Natural killer cell (primary cell): ENCODE data around the gene SCGB1A1. TPM values are rescaled to one million over a fixed set of nuclear protein-coding genes. Genes with fewer than 3 reads are reported as not detected.
A peak's percentile ranks its signal among the peaks of the same experiment; 100 is the strongest.

Experiments
- ATAC-seq, 3 donors: fragments of 150-1000 bp in 2 of 3; fragments of 200-7000 bp in 1 of 3; cut with Tn5 transposase; 1 replicate in 1 of 3; 2 replicates in 2 of 3; pipeline ENCODE4 v1.10.0; 2021; ENCODE audit warnings: mild to moderate bottlenecking in 2 of 3, moderate library complexity in 2 of 3
- DNase-seq, 2 donors: peaks; one replicate each; pipeline versions ENCODE4 v3.0.0 to v3.0.0-alpha.2; 2013 to 2021; ENCODE audit warnings: mixed read lengths in 1 of 2
- H3K27ac ChIP-seq: one replicate; pipeline ENCODE4 v1.5.1; 2013; ENCODE audit warnings: mild to moderate bottlenecking, low read length
- H3K27me3 ChIP-seq: one replicate; pipeline ENCODE4 v1.6.1; 2013; ENCODE audit warnings: low read length; ENCODE audit not compliant: control insufficient read depth, insufficient read depth
- H3K36me3 ChIP-seq: one replicate; pipeline ENCODE4 v1.6.1; 2013; ENCODE audit warnings: low read length; ENCODE audit not compliant: control insufficient read depth, insufficient read depth
- H3K4me1 ChIP-seq: one replicate; pipeline ENCODE4 v1.6.1; 2013; ENCODE audit warnings: low read length; ENCODE audit not compliant: control insufficient read depth, insufficient read depth
- H3K4me3 ChIP-seq: one replicate; pipeline ENCODE4 v1.5.1; 2013; ENCODE audit warnings: low read length
- H3K9me3 ChIP-seq: one replicate; pipeline ENCODE4 v1.6.1; 2013; ENCODE audit warnings: low read length; ENCODE audit not compliant: control insufficient read depth, insufficient read depth
- H3K27ac Mint-ChIP-seq, 2 donors: one replicate each; pipeline ENCODE4 v1.8.0; 2022; ENCODE audit warnings: mild to moderate bottlenecking in 2 of 2, mixed read lengths in 2 of 2, moderate library complexity in 1 of 2
- H3K27me3 Mint-ChIP-seq, 2 donors: one replicate each; pipeline ENCODE4 v1.8.0; 2022; ENCODE audit warnings: low read depth in 2 of 2, mixed read lengths in 2 of 2
- H3K36me3 Mint-ChIP-seq: one replicate; pipeline ENCODE4 v1.8.0; 2022; ENCODE audit warnings: mixed read lengths
- H3K4me1 Mint-ChIP-seq, 2 donors: one replicate each; pipeline ENCODE4 v1.8.0; 2022; ENCODE audit warnings: mixed read lengths in 2 of 2
- H3K4me3 Mint-ChIP-seq: one replicate; pipeline ENCODE4 v1.8.0; 2022; ENCODE audit warnings: mild to moderate bottlenecking, moderate library complexity, mixed read lengths
- H3K9me3 Mint-ChIP-seq, 2 donors: one replicate each; pipeline ENCODE4 v1.8.0; 2022; ENCODE audit warnings: mixed read lengths in 2 of 2
- WGBS: methylation state at CpG from one replicate; pipeline ENCODE4 v1.1.7; 2013; ENCODE audit warnings: missing lambda C conversion rate; ENCODE audit not compliant: insufficient coverage; 5-methylcytosine and 5-hydroxymethylcytosine counted together
- intact Hi-C: fragments of 100-400 bp; cut with micrococcal nuclease; formaldehyde crosslinking; loops from one replicate; pipeline ENCODE4 v1.14.2; 2022
- total RNA-seq, 4 donors: library from RNA; stranded (reverse); fragments of 120-200 nt in 1 of 4; gene quantifications; one replicate each; pipeline versions ENCODE4 v1.2.3 to v1.2.4, GENCODE V29; 2013 to 2022
- TF ChIP-seq, protein P1 (sequence below): fragments of 200-600 bp; IDR thresholded peaks from one replicate; pipeline ENCODE4 v1.8.0; 2022; ENCODE audit warnings: antibody characterized with exemption

Gene SCGB1A1
- total RNA-seq, 3 donors from 2014 or later (not counting 1 experiment from before 2014, with no cell fraction given) = not detected

DNA sequence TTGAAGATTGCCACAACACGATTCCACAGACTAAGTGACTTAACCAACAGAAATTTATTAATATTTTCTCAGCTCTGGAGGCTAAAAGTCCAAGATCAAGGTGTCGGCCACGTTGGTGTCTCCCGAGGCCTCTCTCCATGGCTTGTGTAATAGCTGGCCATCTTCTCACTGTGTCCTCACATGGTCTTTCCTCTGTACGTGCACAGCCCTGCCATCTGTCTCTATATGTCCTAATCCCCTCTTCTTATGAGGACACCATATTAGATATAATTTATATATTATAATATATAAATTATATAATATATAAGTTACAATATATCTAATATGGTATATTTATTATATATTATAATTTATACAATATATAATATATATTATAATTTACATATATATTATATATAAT, 25.1 kb upstream of the SCGB1A1 start:
- no peaks in the 10 kb centered on the region for H3K36me3 ChIP-seq
- no peaks in the 10 kb centered on the region for H3K27me3 Mint-ChIP-seq
- H3K9me3 ChIP-seq = no peaks in the 10 kb centered on the region
- H3K4me3 Mint-ChIP-seq = no peak overlapping the region
- DNase-seq (no peak), ATAC-seq (no peak)
- H3K27me3 ChIP-seq = no peaks in the 10 kb centered on the region
- H3K27ac Mint-ChIP-seq = no peak overlapping the region
- no peaks in the 10 kb centered on the region for H3K36me3 Mint-ChIP-seq
- peaks cover 3% of the 10 kb centered on the region for H3K4me1 ChIP-seq
- no peak overlapping the region for H3K4me3 ChIP-seq
- 88% methylated on average over 4 of the region's 5 CpGs for WGBS
- TF ChIP-seq, protein P1, sequence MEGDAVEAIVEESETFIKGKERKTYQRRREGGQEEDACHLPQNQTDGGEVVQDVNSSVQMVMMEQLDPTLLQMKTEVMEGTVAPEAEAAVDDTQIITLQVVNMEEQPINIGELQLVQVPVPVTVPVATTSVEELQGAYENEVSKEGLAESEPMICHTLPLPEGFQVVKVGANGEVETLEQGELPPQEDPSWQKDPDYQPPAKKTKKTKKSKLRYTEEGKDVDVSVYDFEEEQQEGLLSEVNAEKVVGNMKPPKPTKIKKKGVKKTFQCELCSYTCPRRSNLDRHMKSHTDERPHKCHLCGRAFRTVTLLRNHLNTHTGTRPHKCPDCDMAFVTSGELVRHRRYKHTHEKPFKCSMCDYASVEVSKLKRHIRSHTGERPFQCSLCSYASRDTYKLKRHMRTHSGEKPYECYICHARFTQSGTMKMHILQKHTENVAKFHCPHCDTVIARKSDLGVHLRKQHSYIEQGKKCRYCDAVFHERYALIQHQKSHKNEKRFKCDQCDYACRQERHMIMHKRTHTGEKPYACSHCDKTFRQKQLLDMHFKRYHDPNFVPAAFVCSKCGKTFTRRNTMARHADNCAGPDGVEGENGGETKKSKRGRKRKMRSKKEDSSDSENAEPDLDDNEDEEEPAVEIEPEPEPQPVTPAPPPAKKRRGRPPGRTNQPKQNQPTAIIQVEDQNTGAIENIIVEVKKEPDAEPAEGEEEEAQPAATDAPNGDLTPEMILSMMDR = no peak
- intact Hi-C loops = loop anchor here (1.0 to 10.0 kb wide), 3 partner anchors 13 to 471 kb away; no protein-coding TSS in a partner anchor
- no peaks in the 10 kb centered on the region for H3K9me3 Mint-ChIP-seq
- peaks cover 5 to 6% of the 10 kb centered on the region in 2 donors for H3K4me1 Mint-ChIP-seq
- no peak overlapping the region for H3K27ac ChIP-seq

DNA sequence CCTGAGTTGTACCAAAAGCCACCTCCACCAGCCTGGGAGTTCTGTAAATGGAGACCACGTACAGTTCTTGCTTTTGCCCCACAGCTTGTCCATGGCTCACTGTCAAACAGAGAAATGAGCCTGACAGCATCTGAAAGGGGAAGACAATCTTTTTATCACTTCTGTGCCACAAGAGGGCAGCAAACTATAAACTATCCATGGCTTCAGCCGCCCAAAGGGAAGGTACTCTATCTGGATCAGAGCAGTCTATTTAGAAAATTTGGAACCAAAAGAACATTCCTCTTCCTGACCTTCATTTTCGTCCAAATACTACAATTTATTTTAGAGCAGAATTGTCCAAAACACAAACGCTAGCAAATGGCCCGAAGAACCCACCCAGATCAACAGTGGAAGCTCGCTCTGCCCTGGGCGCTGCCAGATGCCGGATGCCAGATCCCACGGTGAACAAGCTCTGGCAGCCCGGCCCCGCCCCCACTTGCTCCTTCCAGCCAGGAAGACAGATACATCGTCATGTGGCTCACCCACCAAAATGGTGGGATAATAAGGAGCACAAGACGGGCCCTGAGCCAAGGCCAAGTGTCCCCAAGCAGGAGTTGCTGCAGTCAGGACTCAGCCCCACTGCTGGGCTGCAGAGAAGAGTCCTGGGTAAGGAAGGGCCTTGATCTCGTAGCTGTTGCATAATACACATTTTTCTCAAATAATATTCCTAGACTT, 23.9 kb upstream of the SCGB1A1 start:
- Histone ChIP-seq H3K36me3 (no peaks in the 10 kb centered on the region), H3K4me3 (no peak overlapping the region), H3K27ac (no peak overlapping the region), H3K27me3 (no peaks in the 10 kb centered on the region), H3K4me1 (peaks cover 9% of the 10 kb centered on the region), H3K9me3 (no peaks in the 10 kb centered on the region)
- TF ChIP-seq, protein P1 = peak; percentile 81
- intact Hi-C loops = loop anchor here (1.0 to 10.0 kb wide), 3 partner anchors 14 to 470 kb away; no protein-coding TSS in a partner anchor
- ATAC-seq (peak; percentile 70 to 86 (median 86)), DNase-seq (peak in 1 of 2 donors; percentile 85)
- Mint-ChIP-seq H3K36me3 (no peaks in the 10 kb centered on the region), H3K27ac (no peak overlapping the region), H3K4me1 (peaks cover 5 to 13% of the 10 kb centered on the region in 2 donors), H3K9me3 (no peaks in the 10 kb centered on the region), H3K27me3 (no peaks in the 10 kb centered on the region), H3K4me3 (no peak overlapping the region)
- WGBS = 51% methylated on average over 13 of the region's 14 CpGs

DNA sequence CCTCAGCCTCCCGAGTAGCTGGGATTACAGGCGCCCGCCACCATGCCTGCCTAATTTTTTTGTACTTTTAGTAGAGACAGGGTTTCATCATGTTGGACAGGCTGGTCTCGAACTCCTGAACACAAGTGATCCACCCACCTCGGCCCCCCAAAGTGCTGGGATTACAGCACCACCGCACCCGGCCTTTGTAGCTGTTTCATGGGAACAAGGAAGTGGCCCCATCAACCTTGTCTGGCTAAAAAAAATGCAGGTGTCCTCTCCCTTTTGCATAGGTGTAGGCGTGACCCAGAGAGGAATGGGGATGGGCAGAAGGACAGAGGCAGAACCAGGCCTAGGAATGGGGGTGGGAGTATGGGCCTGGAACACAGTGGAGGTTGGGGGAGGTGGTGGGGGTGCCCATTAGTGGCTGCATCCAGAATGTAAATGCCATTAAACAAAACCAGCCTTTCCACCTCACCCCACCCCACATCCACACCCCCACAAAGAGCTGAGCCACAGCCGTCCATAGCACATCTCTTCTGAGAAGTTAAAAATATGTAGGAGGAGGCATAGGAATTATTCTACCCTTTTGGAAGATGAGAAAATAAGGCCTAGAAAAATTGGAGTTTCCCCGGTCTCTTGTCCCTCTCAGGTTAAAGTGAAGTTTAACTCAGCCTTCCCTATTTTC, 22.8 kb upstream of the SCGB1A1 start:
- H3K4me1 ChIP-seq = peaks cover 9% of the 10 kb centered on the region
- no peaks in the 10 kb centered on the region for H3K36me3 ChIP-seq
- intact Hi-C loops = loop anchor here (2.0 to 10.0 kb wide), 2 partner anchors 15 to 469 kb away; no protein-coding TSS in a partner anchor
- no peak overlapping the region for H3K27ac ChIP-seq
- no peaks in the 10 kb centered on the region for H3K9me3 ChIP-seq
- Mint-ChIP-seq H3K4me3 (no peak overlapping the region), H3K36me3 (no peaks in the 10 kb centered on the region), H3K4me1 (peaks cover 5 to 13% of the 10 kb centered on the region in 2 donors), H3K9me3 (no peaks in the 10 kb centered on the region), H3K27ac (no peak overlapping the region), H3K27me3 (no peaks in the 10 kb centered on the region)
- DNase-seq = no peak
- TF ChIP-seq, protein P1 = no peak
- H3K4me3 ChIP-seq = no peak overlapping the region
- no peak for ATAC-seq
- 90% methylated on average over 7 of the region's 10 CpGs for WGBS
- no peaks in the 10 kb centered on the region for H3K27me3 ChIP-seq
